CD4-positive, alpha-beta T cell (primary cell): ENCODE results near the gene BATF2. TPM values are rescaled to one million over a fixed set of nuclear protein-coding genes. Genes with fewer than 3 reads are reported as not detected.
A peak's percentile ranks its signal among the peaks of the same experiment; 100 is the strongest.

Experiments used
- ATAC-seq: fragments of 200-7000 bp; cut with Tn5 transposase; one replicate; pipeline ENCODE4 v1.10.0; 2022; ENCODE audit warnings: mild to moderate bottlenecking; ENCODE audit not compliant: poor library complexity
- CTCF ChIA-PET: fragments of 350-600 bp; sonication (Branson Sonifier 250); formaldehyde crosslinking; loops from one replicate; lab custom pipeline; 2021; ENCODE audit warnings: antibody characterized with exemption, inconsistent platforms; lab: Charles Lee
- POLR2A ChIA-PET: fragments of 350-600 bp; sonication (Branson Sonifier 250); formaldehyde crosslinking; loops from one replicate; lab custom pipeline; 2021; ENCODE audit warnings: antibody characterized with exemption, inconsistent platforms; lab: Charles Lee
- DNase-seq, 14 experiments: peaks; one replicate each; pipeline ENCODE4 v3.0.0-alpha.2; 2013 to 2020; ENCODE audit warnings: mixed read lengths in 2 of 14
- H3K27ac ChIP-seq, 2 donors: one replicate each; pipeline versions ENCODE4 v1.5.1 to v1.7.0; 2013; ENCODE audit warnings: low read length in 2 of 2, low read depth in 1 of 2, mild to moderate bottlenecking in 1 of 2
- H3K27me3 ChIP-seq, 2 experiments: 1 replicate in 1 of 2; 2 replicates in 1 of 2; pipeline versions ENCODE4 v1.6.1 to v1.7.0; 2013; ENCODE audit warnings: low read length in 2 of 2, control low read depth in 1 of 2, mild to moderate bottlenecking in 1 of 2, moderate library complexity in 1 of 2; ENCODE audit not compliant: insufficient read depth in 2 of 2, control insufficient read depth in 1 of 2
- H3K36me3 ChIP-seq: one replicate; pipeline ENCODE4 v1.6.1; 2013; ENCODE audit warnings: low read length, control low read depth; ENCODE audit not compliant: insufficient read depth
- H3K4me1 ChIP-seq: one replicate; pipeline ENCODE4 v1.6.1; 2013; ENCODE audit warnings: low read length, control low read depth; ENCODE audit not compliant: insufficient read depth
- H3K4me3 ChIP-seq: one replicate; pipeline ENCODE4 v1.5.1; 2013; ENCODE audit warnings: mild to moderate bottlenecking, low read length, moderate library complexity
- H3K9me3 ChIP-seq, 2 experiments: 1 replicate in 1 of 2; 2 replicates in 1 of 2; pipeline versions ENCODE4 v1.6.1 to v1.7.0; 2013; ENCODE audit warnings: low read length in 2 of 2, mild to moderate bottlenecking in 2 of 2, control low read depth in 1 of 2, moderate library complexity in 1 of 2; ENCODE audit not compliant: control insufficient read depth in 1 of 2, insufficient read depth in 1 of 2
- H3K27ac Mint-ChIP-seq: one replicate; pipeline ENCODE4 v1.8.0; 2020; ENCODE audit warnings: mixed read lengths
- H3K27me3 Mint-ChIP-seq: one replicate; pipeline ENCODE4 v1.8.0; 2021; ENCODE audit warnings: mixed read lengths
- H3K36me3 Mint-ChIP-seq: one replicate; pipeline ENCODE4 v1.8.0; 2021; ENCODE audit warnings: low read depth, mixed read lengths
- H3K4me1 Mint-ChIP-seq: one replicate; pipeline ENCODE4 v1.8.0; 2021; ENCODE audit warnings: low read depth, mixed read lengths
- H3K4me3 Mint-ChIP-seq: one replicate; pipeline ENCODE4 v1.8.0; 2020; ENCODE audit warnings: mild to moderate bottlenecking, mixed read lengths
- H3K9me3 Mint-ChIP-seq: one replicate; pipeline ENCODE4 v1.8.0; 2020; ENCODE audit warnings: mixed read lengths
- CTCF ChIP-seq: fragments of 200-600 bp; IDR thresholded peaks from one replicate; pipeline ENCODE4 v1.8.0; 2022; ENCODE audit warnings: antibody characterized with exemption, mild to moderate bottlenecking
- intact Hi-C, 2 experiments: fragments of 100-400 bp; cut with DNase I in 1 of 2; cut with micrococcal nuclease in 1 of 2; formaldehyde crosslinking; loops; one replicate each; pipeline versions ENCODE4 v1.15.1 to v1.9.0; 2023 to 2025; cut with DNase I, micrococcal nuclease
- total RNA-seq, 174 experiments: library from RNA in 2 of 174; stranded (reverse) in 2 of 174; gene quantifications; one replicate each; pipeline ENCODE4 v1.2.3 and lab custom pipeline; 2021 to 2026

BATF2 gene
- total RNA-seq, 2 experiments from 2014 or later: not detected

DNA sequence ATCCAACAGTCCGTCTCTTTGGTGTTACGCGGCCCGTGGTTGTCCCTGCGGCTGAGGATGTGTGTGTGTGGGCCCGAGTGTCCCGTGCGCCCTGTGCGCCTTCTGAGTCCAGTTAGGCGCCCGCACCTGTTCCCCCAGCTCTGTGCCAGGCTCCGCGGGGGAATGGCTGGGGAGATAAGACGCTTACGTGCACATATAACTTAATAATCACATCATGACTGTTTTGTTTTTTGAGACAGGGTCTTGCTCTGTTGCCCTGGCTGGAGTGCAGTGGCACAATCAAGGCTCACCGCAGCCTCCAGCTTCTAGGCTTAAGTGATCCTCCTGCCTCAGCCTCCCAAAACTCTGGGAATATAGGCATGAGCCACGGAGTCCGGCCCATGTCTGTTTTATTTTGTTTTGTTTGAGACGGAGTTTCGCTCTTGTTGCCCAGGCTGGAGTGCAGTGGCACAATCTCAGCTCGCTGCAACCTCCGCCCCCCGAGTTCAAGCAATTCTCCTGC, 18.0 kb upstream of the BATF2 start:
- Mint-ChIP-seq H3K36me3 (peaks cover 3% of the 10 kb centered on the region), H3K9me3 (no peaks in the 10 kb centered on the region), H3K27me3 (no peaks in the 10 kb centered on the region), H3K4me3 (peak overlapping the region; percentile 97), H3K4me1 (peaks cover 26% of the 10 kb centered on the region), H3K27ac (peak overlapping the region; percentile 92)
- DNase-seq (peak in 1 of 14 experiments; percentile 12), ATAC-seq (no peak)
- H3K36me3 ChIP-seq: peaks cover 13% of the 10 kb centered on the region
- TF ChIP-seq CTCF: no peak
- CTCF ChIA-PET: interaction anchor here (0.8 to 4.1 kb wide), 16 partner anchors 13 to 170 kb away, joined by 3 to 30 read pairs (median 6); partner anchors contain the start of genes CDC42BPG, CDCA5, FAU and MRPL49
- peak overlapping the region; percentile 74 to 83 for H3K27ac ChIP-seq
- peaks cover 26% of the 10 kb centered on the region for H3K4me1 ChIP-seq
- no peaks in the 10 kb centered on the region for H3K9me3 ChIP-seq
- intact Hi-C loops: loop anchor here (1.0 to 10.0 kb wide), 7 partner anchors 13 to 300 kb away; partner anchors contain the start of genes CDC42EP2 (in 2 of the 2), CAPN1 (in 1 of the 2), MAJIN (in 1 of the 2) and SAC3D1 (in 1 of the 2)
- peak overlapping the region; percentile 87 for H3K4me3 ChIP-seq
- no peaks in the 10 kb centered on the region for H3K27me3 ChIP-seq
- POLR2A ChIA-PET: interaction anchor here (0.8 to 2.8 kb wide), 10 partner anchors 10 to 168 kb away, joined by 3 to 19 read pairs (median 8); partner anchors contain the start of genes FAU, MRPL49, PPP2R5B and SAC3D1

GRCh38 chr11:65013888-65014725, 17.3 kb upstream of the BATF2 start, which contains the start of gene ARL2:
Gene ARL2, plus strand, starts transcription at chr11:65014160. Its CDS starts 48 bp downstream, at chr11:65014208.
- Mint-ChIP-seq H3K27ac (peak within 1 kb of the TSS; percentile 96), H3K27me3 (no peaks in the 10 kb centered on the region), H3K4me1 (peaks cover 26% of the 10 kb centered on the region), H3K36me3 (peaks cover 3% of the 10 kb centered on the region), H3K9me3 (no peaks in the 10 kb centered on the region), H3K4me3 (peak within 1 kb of the TSS; percentile 97)
- Histone ChIP-seq H3K9me3 (no peaks in the 10 kb centered on the region), H3K27ac (peak within 1 kb of the TSS; percentile 83 to 98), H3K4me1 (peaks cover 26% of the 10 kb centered on the region), H3K36me3 (peaks cover 11% of the 10 kb centered on the region), H3K27me3 (no peaks in the 10 kb centered on the region), H3K4me3 (peak within 1 kb of the TSS; percentile 87)
- CTCF ChIA-PET: interaction anchor here (0.6 to 4.1 kb wide), 23 partner anchors 13 to 301 kb away, joined by 3 to 30 read pairs (median 5); partner anchors contain the start of genes CDC42BPG, CDC42EP2, CDCA5 and FAU
- peak; percentile 67 for ATAC-seq
- POLR2A ChIA-PET: interaction anchor here (0.5 to 2.8 kb wide), 13 partner anchors 11 to 169 kb away, joined by 3 to 19 read pairs (median 6); partner anchors contain the start of genes FAU, MAJIN, MRPL49 and PPP2R5B
- TF ChIP-seq CTCF: peak; percentile 77
- intact Hi-C loops: loop anchor here (1.0 to 10.0 kb wide), 11 partner anchors 13 to 301 kb away; partner anchors contain the start of genes CDC42EP2 (in 2 of the 2), CAPN1 (in 1 of the 2), CDCA5 (in 1 of the 2) and MAJIN (in 1 of the 2)
- peak; percentile 66 to 94 (median 80) for DNase-seq
